SK-N-SH (cell line): Measurements from ENCODE around the gene NUDT19. TPM values are rescaled to one million over a fixed set of nuclear protein-coding genes. Genes with fewer than 3 reads are reported as not detected.
"Not testable (repeated sequence)": the region's sequence is repeated elsewhere in the genome, so short reads cannot be mapped to it uniquely, and the experiment has no call there.

Source experiments
- CTCF ChIA-PET: fragments of 300-600, 350-600 bp; formaldehyde crosslinking; extraction: SDS; loops from one replicate; lab custom pipeline; 2021; lab: Yijun Ruan, JAX
- POLR2A ChIA-PET: fragments of 350-600 bp; sonication (Branson Sonifier 250); formaldehyde crosslinking; extraction: SDS; loops from one replicate; lab custom pipeline; 2020; ENCODE audit warnings: antibody characterized with exemption, inconsistent platforms; lab: Yijun Ruan, JAX
- DNase-seq: peaks from one replicate; pipeline ENCODE4 v3.0.0; 2012
- H2AFZ ChIP-seq: fragments of 200-600 bp; sonication (generic); 2 replicates; pipeline ENCODE4 v1.8.1; 2016; ENCODE audit warnings: antibody characterized with exemption, mild to moderate bottlenecking, low read depth
- H3F3A ChIP-seq: fragments of 200-600 bp; sonication (generic); replicated peaks from 2 replicates; pipeline ENCODE3; 2016; ENCODE audit warnings: antibody characterized with exemption, mild to moderate bottlenecking; ENCODE audit not compliant: insufficient read depth
- H3K27ac ChIP-seq, 2 experiments: fragments of 200-500 bp in 1 of 2; fragments of 200-600 bp in 1 of 2; sonication (Bioruptor generic) in 1 of 2; sonication (generic), shearing (Covaris generic) in 1 of 2; 2 replicates each; pipeline versions ENCODE4 v1.5.1 to v1.6.1; 2014 to 2016; ENCODE audit warnings: low read depth in 2 of 2, inconsistent platforms in 1 of 2, low read length in 1 of 2, mild to moderate bottlenecking in 1 of 2, mixed read lengths in 1 of 2
- H3K27me3 ChIP-seq: fragments of 200-600 bp; sonication (generic), shearing (Covaris generic); 2 replicates; pipeline ENCODE4 v1.6.1; 2016; ENCODE audit warnings: mixed run types; ENCODE audit not compliant: insufficient read depth
- H3K36me3 ChIP-seq, 2 experiments: fragments of 200-500 bp in 1 of 2; fragments of 200-600 bp in 1 of 2; sonication (Bioruptor generic) in 1 of 2; sonication (generic) in 1 of 2; replicated peaks in 1 of 2; 2 replicates each; pipeline versions ENCODE3 to v1.5.1; 2014 to 2016; ENCODE audit warnings: low read length in 1 of 2, mild to moderate bottlenecking in 1 of 2; ENCODE audit not compliant: insufficient read depth in 2 of 2, control insufficient read depth in 1 of 2
- H3K4me1 ChIP-seq, 2 experiments: fragments of 200-500 bp in 1 of 2; fragments of 200-600 bp in 1 of 2; sonication (Bioruptor generic) in 1 of 2; sonication (generic), shearing (Covaris generic) in 1 of 2; 2 replicates each; pipeline versions ENCODE4 v1.5.1 to v1.6.1; 2014 to 2016; ENCODE audit warnings: low read depth in 1 of 2, low read length in 1 of 2, mixed run types in 1 of 2; ENCODE audit not compliant: insufficient read depth in 2 of 2, control insufficient read depth in 1 of 2
- H3K4me2 ChIP-seq: fragments of 200-600 bp; sonication (generic), shearing (Covaris generic); 2 replicates; pipeline ENCODE4 v1.6.1; 2017; ENCODE audit warnings: mixed run types
- H3K4me3 ChIP-seq, 2 experiments: fragments of 200-500 bp in 1 of 2; fragments of 200-600 bp in 1 of 2; sonication (Bioruptor generic) in 1 of 2; sonication (generic), shearing (Covaris generic) in 1 of 2; 2 replicates each; pipeline versions ENCODE4 v1.5.1 to v1.8.1; 2014 to 2016; ENCODE audit warnings: low read depth in 2 of 2, inconsistent platforms in 1 of 2, low read length in 1 of 2, mild to moderate bottlenecking in 1 of 2, mixed read lengths in 1 of 2, moderate library complexity in 1 of 2
- H3K79me2 ChIP-seq: fragments of 200-600 bp; sonication (generic); 2 replicates; pipeline ENCODE4 v1.8.1; 2017; ENCODE audit warnings: mild to moderate bottlenecking; ENCODE audit not compliant: insufficient read depth
- H3K9ac ChIP-seq: fragments of 200-600 bp; sonication (generic); 2 replicates; pipeline ENCODE4 v1.6.1; 2017; ENCODE audit warnings: mixed run types
- H3K9me2 ChIP-seq: fragments of 200-600 bp; sonication (generic); 2 replicates; pipeline ENCODE4 v1.6.1; 2017; ENCODE audit warnings: mixed run types
- H3K9me3 ChIP-seq: fragments of 200-600 bp; sonication (generic); 2 replicates; pipeline ENCODE4 v1.6.1; 2017; ENCODE audit warnings: mixed run types, mild to moderate bottlenecking, moderate library complexity
- H4K20me1 ChIP-seq: fragments of 200-600 bp; sonication (generic); 2 replicates; pipeline ENCODE4 v1.6.1; 2017; ENCODE audit warnings: mild to moderate bottlenecking, mixed run types; ENCODE audit not compliant: insufficient read depth
- WGBS: methylation state at CpG from one replicate; pipeline ENCODE4 v1.1.6; 2017; ENCODE audit warnings: low lambda C conversion rate; 5-methylcytosine and 5-hydroxymethylcytosine counted together
- polyA plus RNA-seq, 3 experiments: library from polyadenylated mRNA; depleted of rRNA; stranded (reverse); fragments of >200 nt; gene quantifications; 2 replicates each; pipeline ENCODE4 v1.2.3, GENCODE V29; 2012

Gene NUDT19
- polyA plus RNA-seq, 1 of the 3 experiments (the other 2 are of a cell fraction): 6.2 TPM

DNA sequence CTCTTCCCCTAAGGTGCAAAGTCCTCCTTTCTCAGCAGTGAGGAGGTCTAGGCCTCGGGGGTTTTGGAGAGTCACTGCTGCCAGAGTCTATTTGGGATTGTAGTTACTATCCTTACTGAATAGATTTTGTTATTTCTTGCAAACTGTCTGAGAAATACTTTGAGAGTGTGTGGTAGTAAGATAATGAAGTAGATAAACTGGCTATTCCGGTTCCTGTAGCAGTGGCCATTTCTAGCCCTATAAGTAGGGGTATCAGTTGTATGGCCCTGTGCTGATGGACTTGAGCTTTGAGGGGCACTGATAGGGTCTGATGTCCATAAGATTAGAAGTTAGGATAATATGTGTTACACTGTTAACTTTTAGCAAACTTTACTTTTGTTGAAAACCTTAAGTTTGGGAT lies 2.7 kb downstream of the NUDT19 start:
- WGBS: 64% methylated on average over 2 of the region's 2 CpGs
- peak overlapping the region; percentile 96 for H3K4me2 ChIP-seq
- H3K79me2 ChIP-seq: peaks cover 73% of the 10 kb centered on the region
- H3K27me3 ChIP-seq, H3F3A ChIP-seq, H3K9me2 ChIP-seq, POLR2A ChIA-PET, H3K27ac ChIP-seq, H2AFZ ChIP-seq, CTCF ChIA-PET, H3K9ac ChIP-seq, H3K9me3 ChIP-seq, DNase-seq: not testable (repeated sequence)
- peak overlapping the region in 1 of 2 experiments; percentile 80; a peak in 3 of 4 replicates for H3K4me3 ChIP-seq
- peaks cover 0 to 16% of the 10 kb centered on the region in 2 experiments; a peak in 3 of 4 replicates for H3K4me1 ChIP-seq
- peaks cover 19 to 29% of the 10 kb centered on the region in 2 experiments for H3K36me3 ChIP-seq
- H4K20me1 ChIP-seq: peaks cover 24% of the 10 kb centered on the region; the same call in 1 of the 2 replicates

- H3K9me2 ChIP-seq, H3K9me3 ChIP-seq, H3K27me3 ChIP-seq, POLR2A ChIA-PET, DNase-seq, H3K27ac ChIP-seq, CTCF ChIA-PET, H2AFZ ChIP-seq, H3F3A ChIP-seq, H3K9ac ChIP-seq: not testable (repeated sequence)
- peaks cover 24% of the 10 kb centered on the region; the same call in 1 of the 2 replicates for H4K20me1 ChIP-seq
- H3K36me3 ChIP-seq: peaks cover 22 to 29% of the 10 kb centered on the region in 2 experiments
- 92% methylated on average over 2 of the region's 2 CpGs for WGBS
- peaks cover 0 to 16% of the 10 kb centered on the region in 2 experiments; a peak in 3 of 4 replicates for H3K4me1 ChIP-seq
- 0 out of 4 replicates have a peak overlapping the region, but pooled peaks of 1 of the 2 experiments have one; percentile 80 for H3K4me3 ChIP-seq
- H3K79me2 ChIP-seq: peaks cover 78% of the 10 kb centered on the region
- peak overlapping the region; percentile 96 for H3K4me2 ChIP-seq
Measured at GRCh38 chr19:32694851-32695250, 3.2 kb downstream of the NUDT19 start.

DNA sequence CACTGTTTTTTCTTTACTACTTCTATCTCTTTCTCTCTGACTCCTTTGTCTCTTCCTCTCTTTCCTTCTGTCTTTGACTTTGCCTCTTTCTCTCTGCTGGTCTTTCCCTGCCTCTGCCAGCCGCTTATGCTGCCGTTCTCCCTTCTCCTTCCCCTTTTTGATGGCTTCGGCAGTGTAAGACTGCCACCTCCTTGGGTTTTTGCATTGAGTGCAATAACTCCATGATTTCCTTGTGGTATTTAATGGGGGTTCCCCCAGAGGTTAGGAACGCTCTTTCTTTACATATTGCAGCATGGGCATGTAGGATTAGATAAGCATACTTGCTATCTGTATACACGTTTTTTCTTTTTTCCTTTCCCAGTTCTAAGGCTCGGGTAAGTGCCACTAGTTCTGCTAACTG lies 3.9 kb downstream of the NUDT19 start:
- Histone ChIP-seq H4K20me1 (peaks cover 24% of the 10 kb centered on the region; the same call in 1 of the 2 replicates), H3K36me3 (peaks cover 22 to 35% of the 10 kb centered on the region in 2 experiments), H3K79me2 (peaks cover 85% of the 10 kb centered on the region), H3K4me1 (peaks cover 0 to 16% of the 10 kb centered on the region in 2 experiments; a peak in 3 of 4 replicates)
- H3K9ac ChIP-seq, H3K9me3 ChIP-seq, H3K9me2 ChIP-seq, H3K4me2 ChIP-seq, H3K27me3 ChIP-seq, DNase-seq, H3F3A ChIP-seq, H3K27ac ChIP-seq, H2AFZ ChIP-seq, CTCF ChIA-PET, POLR2A ChIA-PET, H3K4me3 ChIP-seq: not testable (repeated sequence)
- WGBS: 84% methylated on average over 6 of the region's 6 CpGs

- H2AFZ ChIP-seq, H3K4me3 ChIP-seq, DNase-seq, H3K27me3 ChIP-seq, POLR2A ChIA-PET, H3F3A ChIP-seq, H3K9me3 ChIP-seq, H3K9ac ChIP-seq, CTCF ChIA-PET, H3K27ac ChIP-seq, H3K9me2 ChIP-seq, H3K4me2 ChIP-seq: not testable (repeated sequence)
- Histone ChIP-seq H3K36me3 (peaks cover 22 to 40% of the 10 kb centered on the region in 2 experiments), H4K20me1 (peaks cover 25% of the 10 kb centered on the region; the same call in 1 of the 2 replicates), H3K4me1 (peaks cover 0 to 11% of the 10 kb centered on the region in 2 experiments; a peak in 2 of 4 replicates), H3K79me2 (peaks cover 98% of the 10 kb centered on the region)
- WGBS: 88% methylated on average over 1 of the region's 3 CpGs
Measured at GRCh38 chr19:32696771-32697170, 5.2 kb downstream of the NUDT19 start.

DNA sequence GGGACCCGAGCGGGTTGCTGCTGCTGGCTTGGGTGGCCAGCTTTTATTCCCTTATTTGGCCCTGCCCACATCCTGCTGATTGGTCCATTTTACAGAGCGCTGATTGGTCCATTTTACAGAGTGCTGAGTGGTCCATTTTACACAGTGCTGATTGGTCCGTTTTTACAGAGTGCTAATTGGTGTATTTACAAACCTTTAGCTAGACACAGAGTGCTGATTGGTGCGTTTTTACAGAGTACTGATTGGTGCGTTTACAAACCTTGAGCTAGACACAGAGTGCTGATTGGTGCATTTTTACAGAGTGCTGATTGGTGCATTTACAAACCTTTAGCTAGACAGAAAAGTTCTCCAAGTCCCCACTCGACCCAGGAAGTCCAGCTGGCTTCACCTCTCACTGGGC lies 8.5 kb downstream of the NUDT19 start:
- H3K27me3 ChIP-seq, H3K4me1 ChIP-seq, H3K27ac ChIP-seq, CTCF ChIA-PET, H3K4me3 ChIP-seq, H3K9me2 ChIP-seq, H2AFZ ChIP-seq, H3F3A ChIP-seq, H3K4me2 ChIP-seq, DNase-seq, H3K9ac ChIP-seq: not testable (repeated sequence)
- whole genome bisulfite sequencing: 87% methylated on average over 7 of the region's 7 CpGs
- H4K20me1 ChIP-seq: peaks cover 34% of the 10 kb centered on the region; the same call in 1 of the 2 replicates
- peaks cover 22 to 57% of the 10 kb centered on the region in 2 experiments for H3K36me3 ChIP-seq
- POLR2A ChIA-PET: interaction anchor here (0.8 to 1.1 kb wide), 2 partner anchors 9 to 25 kb away, joined by 3 read pairs; partner anchors contain the start of genes NUDT19 and RGS9BP
- peaks cover 13% of the 10 kb centered on the region; the same call in 1 of the 2 replicates for H3K9me3 ChIP-seq
- peaks cover 100% of the 10 kb centered on the region for H3K79me2 ChIP-seq
